ENCODE data around the gene RIMBP2.
"Not testable (repeated sequence)": the region's sequence is repeated elsewhere in the genome, so short reads cannot be mapped to it uniquely, and the experiment has no call there.

Gene RIMBP2, protein sequence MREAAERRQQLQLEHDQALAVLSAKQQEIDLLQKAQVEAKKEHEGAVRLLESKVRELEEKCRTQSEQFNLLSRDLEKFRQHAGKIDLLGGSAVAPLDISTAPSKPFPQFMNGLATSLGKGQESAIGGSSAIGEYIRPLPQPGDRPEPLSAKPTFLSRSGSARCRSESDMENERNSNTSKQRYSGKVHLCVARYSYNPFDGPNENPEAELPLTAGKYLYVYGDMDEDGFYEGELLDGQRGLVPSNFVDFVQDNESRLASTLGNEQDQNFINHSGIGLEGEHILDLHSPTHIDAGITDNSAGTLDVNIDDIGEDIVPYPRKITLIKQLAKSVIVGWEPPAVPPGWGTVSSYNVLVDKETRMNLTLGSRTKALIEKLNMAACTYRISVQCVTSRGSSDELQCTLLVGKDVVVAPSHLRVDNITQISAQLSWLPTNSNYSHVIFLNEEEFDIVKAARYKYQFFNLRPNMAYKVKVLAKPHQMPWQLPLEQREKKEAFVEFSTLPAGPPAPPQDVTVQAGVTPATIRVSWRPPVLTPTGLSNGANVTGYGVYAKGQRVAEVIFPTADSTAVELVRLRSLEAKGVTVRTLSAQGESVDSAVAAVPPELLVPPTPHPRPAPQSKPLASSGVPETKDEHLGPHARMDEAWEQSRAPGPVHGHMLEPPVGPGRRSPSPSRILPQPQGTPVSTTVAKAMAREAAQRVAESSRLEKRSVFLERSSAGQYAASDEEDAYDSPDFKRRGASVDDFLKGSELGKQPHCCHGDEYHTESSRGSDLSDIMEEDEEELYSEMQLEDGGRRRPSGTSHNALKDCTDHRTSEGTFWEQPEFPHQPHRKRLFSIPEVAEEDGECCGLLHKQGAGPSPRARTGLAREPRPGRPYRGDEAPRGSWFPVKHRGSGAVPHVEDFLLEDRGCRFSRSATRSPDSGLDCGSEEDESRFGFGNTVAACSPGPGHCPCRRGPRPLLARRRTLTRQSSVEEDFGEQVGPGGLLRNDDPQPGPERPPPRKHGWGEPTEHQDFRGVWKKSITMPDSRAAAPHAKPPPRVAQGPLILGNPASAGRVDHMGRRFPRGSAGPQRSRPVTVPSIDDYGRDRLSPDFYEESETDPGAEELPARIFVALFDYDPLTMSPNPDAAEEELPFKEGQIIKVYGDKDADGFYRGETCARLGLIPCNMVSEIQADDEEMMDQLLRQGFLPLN (N-terminal part only)

GRCh38 chr12:130715998-130716968 lies at the start of gene RIMBP2:
RIMBP2 (minus strand) TSS chr12:130716299; CDS start chr12:130479013, 237,286 bp downstream.
- Mint-ChIP-seq H3K4me1 (peaks cover 17% of the 10 kb centered on the region), H3K27me3 (peaks cover 36% of the 10 kb centered on the region), H3K9me3 (no peaks in the 10 kb centered on the region), H3K4me3 (peak within 1 kb of the TSS; percentile 8), H3K27ac (no peak within 1 kb of the TSS), H3K36me3 (peaks cover 1% of the 10 kb centered on the region)

GRCh38 chr12:130765186-130765659 lies 49.1 kb upstream of the RIMBP2 start:
- Mint-ChIP-seq H3K36me3 (no peaks in the 10 kb centered on the region), H3K4me1 (no peaks in the 10 kb centered on the region), H3K9me3 (no peaks in the 10 kb centered on the region), H3K4me3 (no peak overlapping the region), H3K27me3 (peaks cover 2% of the 10 kb centered on the region), H3K27ac (no peak overlapping the region)

DNA sequence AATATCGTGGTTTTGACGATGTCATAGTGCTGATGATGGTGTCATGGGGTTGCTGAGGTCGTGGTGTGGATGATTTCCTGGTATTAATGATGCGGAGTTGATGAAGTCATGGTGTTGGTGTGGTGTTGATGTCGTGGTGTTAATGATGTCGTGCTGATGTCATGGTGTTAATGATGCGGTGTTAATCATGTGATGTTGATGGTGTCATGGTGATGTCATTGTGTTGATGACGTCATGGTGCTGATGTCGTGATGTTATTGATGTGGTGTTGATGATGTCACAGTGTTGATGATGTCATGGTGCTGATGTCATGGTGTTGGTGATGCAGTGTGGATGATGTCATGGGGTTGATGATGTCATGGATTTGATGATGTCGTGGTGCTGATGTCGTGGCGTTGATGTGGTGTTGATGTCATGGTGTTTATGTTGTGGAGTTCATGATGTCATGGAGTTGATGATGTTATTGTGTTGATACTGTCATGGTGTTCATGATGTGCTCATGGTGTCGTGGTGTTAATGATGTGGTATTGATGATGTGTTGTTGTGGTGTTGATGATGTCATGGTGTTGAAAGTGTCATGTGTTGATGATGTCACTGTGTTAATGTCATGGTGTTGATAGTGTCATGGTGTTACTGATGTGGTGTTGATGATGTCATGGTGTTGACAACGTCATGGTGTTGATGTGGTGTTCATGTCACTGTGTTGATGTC lies 48.5 kb upstream of the RIMBP2 start:
- Mint-ChIP-seq H3K36me3 (no peaks in the 10 kb centered on the region), H3K4me3 (no peak overlapping the region), H3K27me3 (peaks cover 2% of the 10 kb centered on the region), H3K4me1 (no peaks in the 10 kb centered on the region), H3K27ac (no peak overlapping the region), H3K9me3 (no peaks in the 10 kb centered on the region)

- Mint-ChIP-seq H3K4me1 (no peaks in the 10 kb centered on the region), H3K27ac (no peak overlapping the region), H3K9me3 (no peaks in the 10 kb centered on the region), H3K27me3 (peaks cover 2% of the 10 kb centered on the region), H3K36me3 (no peaks in the 10 kb centered on the region), H3K4me3 (no peak overlapping the region)
Observed at GRCh38 chr12:130764073-130764472, 48.0 kb upstream of the RIMBP2 start.

- peaks cover 2% of the 10 kb centered on the region for H3K27me3 Mint-ChIP-seq
- H3K36me3 Mint-ChIP-seq = no peaks in the 10 kb centered on the region
- no peaks in the 10 kb centered on the region for H3K9me3 Mint-ChIP-seq
- no peak overlapping the region for H3K4me3 Mint-ChIP-seq
- no peaks in the 10 kb centered on the region for H3K4me1 Mint-ChIP-seq
- H3K27ac Mint-ChIP-seq = no peak overlapping the region
Observed at GRCh38 chr12:130762319-130762675, 46.2 kb upstream of the RIMBP2 start.

GRCh38 chr12:130761537-130762318 lies 45.6 kb upstream of the RIMBP2 start:
- no peak overlapping the region for H3K4me3 Mint-ChIP-seq
- no peaks in the 10 kb centered on the region for H3K4me1 Mint-ChIP-seq
- H3K27ac Mint-ChIP-seq = no peak overlapping the region

GRCh38 chr12:130754234-130754901 lies 38.3 kb upstream of the RIMBP2 start:
- H3K4me3 Mint-ChIP-seq = peak overlapping the region; percentile 41
- H3K9me3 Mint-ChIP-seq = peaks cover 7% of the 10 kb centered on the region
- H3K36me3 Mint-ChIP-seq = peaks cover 2% of the 10 kb centered on the region
- H3K4me1 Mint-ChIP-seq = peaks cover 7% of the 10 kb centered on the region
- H3K27me3 Mint-ChIP-seq = peaks cover 1% of the 10 kb centered on the region
- H3K27ac Mint-ChIP-seq = peak overlapping the region; percentile 93

More at GRCh38 chr12:130761537-130762318, 45.6 kb upstream of the RIMBP2 start:
- Mint-ChIP-seq H3K27me3 (peaks cover 2% of the 10 kb centered on the region), H3K36me3 (no peaks in the 10 kb centered on the region), H3K9me3 (no peaks in the 10 kb centered on the region)

DNA sequence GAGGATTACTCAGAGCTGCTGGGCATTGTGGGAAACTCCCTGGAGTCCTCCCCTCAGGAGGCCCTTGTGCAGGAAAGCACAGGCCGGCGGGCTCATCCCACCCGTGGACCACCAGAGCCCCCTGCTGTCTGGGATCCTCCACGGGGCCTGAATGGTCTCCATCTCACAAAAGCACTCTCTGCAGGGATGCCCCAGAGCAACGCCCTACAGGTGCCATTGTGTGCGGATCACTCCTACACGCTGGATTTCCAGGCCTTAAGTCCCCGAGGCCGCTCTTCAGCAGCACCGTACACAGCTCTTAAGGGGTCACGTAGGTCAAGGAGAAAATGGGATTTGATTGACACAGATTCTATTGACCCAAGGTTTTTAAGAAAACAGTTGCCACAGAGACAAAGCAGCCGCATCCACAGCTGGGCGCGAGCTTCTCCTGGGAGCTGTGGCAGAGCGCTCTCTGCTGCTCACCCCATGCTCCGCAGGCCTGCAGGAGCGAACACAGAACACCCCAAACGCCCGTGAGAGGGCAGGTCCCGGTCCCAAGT lies 36.7 kb upstream of the RIMBP2 start:
- Mint-ChIP-seq H3K36me3 (peaks cover 2% of the 10 kb centered on the region), H3K4me3 (no peak overlapping the region)

GRCh38 chr12:130752037-130752436 lies 35.9 kb upstream of the RIMBP2 start:
- not testable (repeated sequence) for H3K27me3 Mint-ChIP-seq, H3K4me3 Mint-ChIP-seq, H3K9me3 Mint-ChIP-seq, H3K36me3 Mint-ChIP-seq
- Mint-ChIP-seq H3K4me1 (peaks cover 15% of the 10 kb centered on the region), H3K27ac (peak overlapping the region; percentile 30)

More for the DNA sequence above, 36.7 kb upstream of the RIMBP2 start:
- Mint-ChIP-seq H3K27me3 (peaks cover 3% of the 10 kb centered on the region), H3K4me1 (peaks cover 13% of the 10 kb centered on the region), H3K9me3 (peaks cover 7% of the 10 kb centered on the region), H3K27ac (no peak overlapping the region)

GRCh38 chr12:130748786-130749185 lies 32.7 kb upstream of the RIMBP2 start:
- H3K4me3 Mint-ChIP-seq = no peak overlapping the region
- H3K27me3 Mint-ChIP-seq = peaks cover 7% of the 10 kb centered on the region
- H3K27ac Mint-ChIP-seq = no peak overlapping the region
- H3K9me3 Mint-ChIP-seq = no peaks in the 10 kb centered on the region
- H3K4me1 Mint-ChIP-seq = peaks cover 8% of the 10 kb centered on the region
- H3K36me3 Mint-ChIP-seq = no peaks in the 10 kb centered on the region

DNA sequence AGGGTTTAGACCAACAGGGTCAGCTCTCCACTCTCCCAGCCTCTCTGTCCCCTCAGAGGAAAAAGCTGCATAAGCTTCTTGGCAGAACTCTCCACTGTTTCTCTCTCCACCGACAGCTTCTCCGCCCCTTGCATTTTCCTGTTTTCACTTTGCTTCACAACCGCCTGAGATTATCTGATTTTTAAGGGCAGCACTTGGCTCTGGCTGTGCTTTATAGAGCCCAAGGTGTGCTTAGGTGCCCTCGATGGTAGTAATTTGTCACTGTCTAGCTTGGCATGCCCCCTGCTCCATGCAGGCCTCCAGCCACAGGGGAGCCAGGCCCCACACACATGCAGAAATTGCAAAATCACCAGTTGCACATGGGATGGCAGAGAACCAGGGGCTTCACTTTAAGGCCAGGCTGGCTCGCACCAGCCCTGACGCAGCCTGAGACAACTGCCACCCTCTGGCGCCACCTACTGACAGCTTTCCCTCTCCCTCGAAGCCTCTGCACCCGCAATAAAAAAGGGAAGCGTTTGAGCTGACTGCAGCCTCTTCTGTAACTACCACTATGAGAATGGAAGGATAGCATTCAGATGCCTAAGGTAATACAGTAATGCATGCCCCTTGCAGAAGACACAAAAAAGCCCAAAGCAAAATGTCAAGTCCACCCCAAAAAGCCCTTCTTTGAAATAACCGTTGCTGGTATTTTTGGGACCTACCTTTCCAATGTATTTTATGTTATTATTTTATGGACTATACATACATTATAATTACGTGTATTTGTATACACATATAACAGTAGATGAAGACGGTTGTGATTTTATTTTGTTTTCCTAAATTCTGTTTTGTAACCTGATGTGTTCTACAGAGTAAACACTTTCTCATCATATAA lies 32.0 kb upstream of the RIMBP2 start:
- H3K9me3 Mint-ChIP-seq = no peaks in the 10 kb centered on the region
- H3K27me3 Mint-ChIP-seq = peaks cover 7% of the 10 kb centered on the region
- H3K4me1 Mint-ChIP-seq = peaks cover 8% of the 10 kb centered on the region
- no peak overlapping the region for H3K4me3 Mint-ChIP-seq
- H3K27ac Mint-ChIP-seq = no peak overlapping the region
- H3K36me3 Mint-ChIP-seq = no peaks in the 10 kb centered on the region

GRCh38 chr12:130746546-130746945 lies 30.4 kb upstream of the RIMBP2 start:
- Mint-ChIP-seq H3K4me1 (peaks cover 8% of the 10 kb centered on the region), H3K27ac (no peak overlapping the region), H3K27me3 (peaks cover 9% of the 10 kb centered on the region), H3K4me3 (no peak overlapping the region), H3K9me3 (no peaks in the 10 kb centered on the region), H3K36me3 (no peaks in the 10 kb centered on the region)

All from activated naive CD4-positive, alpha-beta T cell treated with anti-CD3 and anti-CD28 coated beads, Interleukin-2, amount 50 U/mL, for 24 hours (primary cell).